ENCODE results near the gene SF3B5. TPM values are rescaled to one million over a fixed set of nuclear protein-coding genes. Genes with fewer than 3 reads are reported as not detected.

Gene SF3B5
- 100 to 1,000 TPM; 113 to 146 TPM for total RNA-seq

GRCh38 chr6:144095134-144096002, at the start of gene SF3B5:
TSS of gene SF3B5 (minus strand) at chr6:144095573. CDS start at chr6:144095497, 76 bp downstream.
- Histone ChIP-seq H3K27me3 (no peaks in the 10 kb centered on the region), H3K4me3 (peak within 1 kb of the TSS; percentile 68 to 93), H3K36me3 (no peaks in the 10 kb centered on the region), H3K9me3 (no peaks in the 10 kb centered on the region), H3K4me1 (peaks cover 0 to 22% of the 10 kb centered on the region in 2 donors), H3K27ac (peak within 1 kb of the TSS; percentile 72 to 84)
- DNase-seq (ENCODE audit: low spot score), result peak; percentile 99
- TF ChIP-seq CTCF (IDR thresholded peaks at IDR 0.05), result no peak

- TF ChIP-seq CTCF (IDR thresholded peaks at IDR 0.05), result no peak
- Histone ChIP-seq H3K27me3 (no peaks in the 10 kb centered on the region), H3K9me3 (no peaks in the 10 kb centered on the region), H3K4me1 (no peaks in the 10 kb centered on the region), H3K36me3 (no peaks in the 10 kb centered on the region), H3K4me3 (no peak overlapping the region), H3K27ac (no peak overlapping the region)
- no peak for DNase-seq (ENCODE audit: low spot score)
Observed at GRCh38 chr6:144144996-144145395, 49.6 kb upstream of the SF3B5 start.

- no peak for DNase-seq (ENCODE audit: low spot score)
- H3K36me3 ChIP-seq, result no peaks in the 10 kb centered on the region
- no peak overlapping the region for H3K27ac ChIP-seq
- H3K9me3 ChIP-seq, result no peaks in the 10 kb centered on the region
- no peak overlapping the region for H3K4me3 ChIP-seq
- H3K27me3 ChIP-seq, result no peaks in the 10 kb centered on the region
- no peak for TF ChIP-seq CTCF (IDR thresholded peaks at IDR 0.05)
- H3K4me1 ChIP-seq, result no peaks in the 10 kb centered on the region
Observed at GRCh38 chr6:144143878-144144277, 48.5 kb upstream of the SF3B5 start.

GRCh38 chr6:144143106-144143505, 47.7 kb upstream of the SF3B5 start:
- Histone ChIP-seq H3K36me3 (no peaks in the 10 kb centered on the region), H3K27me3 (no peaks in the 10 kb centered on the region), H3K4me1 (no peaks in the 10 kb centered on the region), H3K4me3 (no peak overlapping the region), H3K9me3 (no peaks in the 10 kb centered on the region), H3K27ac (no peak overlapping the region)
- no peak for DNase-seq (ENCODE audit: low spot score)
- TF ChIP-seq CTCF (IDR thresholded peaks at IDR 0.05), result no peak

GRCh38 chr6:144141470-144141869, 46.1 kb upstream of the SF3B5 start:
- H3K9me3 ChIP-seq, result no peaks in the 10 kb centered on the region
- no peak for DNase-seq (ENCODE audit: low spot score)
- H3K27ac ChIP-seq, result no peak overlapping the region
- no peak overlapping the region for H3K4me3 ChIP-seq
- TF ChIP-seq CTCF (IDR thresholded peaks at IDR 0.05), result no peak
- no peaks in the 10 kb centered on the region for H3K36me3 ChIP-seq
- H3K4me1 ChIP-seq, result no peaks in the 10 kb centered on the region
- no peaks in the 10 kb centered on the region for H3K27me3 ChIP-seq
